ENCODE results near the gene CUTC. TPM values are rescaled to one million over a fixed set of nuclear protein-coding genes. Genes with fewer than 3 reads are reported as not detected.

Gene CUTC
- total RNA-seq, 1 donor = 13.8 TPM

- H3K4me1 ChIP-seq (ENCODE audit: insufficient read depth, low read length) = peaks cover 6% of the 10 kb centered on the region
- H4K20me1 ChIP-seq (ENCODE audit: insufficient read depth, low read length) = no peaks in the 10 kb centered on the region
- no peaks in the 10 kb centered on the region for H3K79me2 ChIP-seq (ENCODE audit: insufficient read depth, low read length)
- no peak overlapping the region for H3K4me3 ChIP-seq (ENCODE audit: insufficient read depth, low read length)
- no peak overlapping the region for H3K27ac ChIP-seq (ENCODE audit: low read depth, low read length)
- no peak for TF ChIP-seq CTCF (IDR thresholded peaks at IDR 0.05; ENCODE audit: extremely low read depth, low read depth, low read length)
- H3K9me3 ChIP-seq (ENCODE audit: low read depth, low read length) = no peaks in the 10 kb centered on the region
- peaks cover 26% of the 10 kb centered on the region for H3K36me3 ChIP-seq (ENCODE audit: insufficient read depth, low read length)
- H3K4me2 ChIP-seq (ENCODE audit: insufficient read depth, low read length) = no peak overlapping the region
- no peaks in the 10 kb centered on the region for H3K27me3 ChIP-seq (ENCODE audit: insufficient read depth, low read length)
- H2AFZ ChIP-seq (ENCODE audit: low read length) = no peak overlapping the region
- DNase-seq (ENCODE audit: insufficient read length, low spot score, missing footprints) = no peak
Observed at GRCh38 chr10:99761365-99761764, 29.3 kb downstream of the CUTC start.

- Histone ChIP-seq H3K79me2 (ENCODE audit: insufficient read depth, low read length) (no peaks in the 10 kb centered on the region), H2AFZ (ENCODE audit: low read length) (no peak overlapping the region), H3K4me3 (ENCODE audit: insufficient read depth, low read length) (no peak overlapping the region), H3K27ac (ENCODE audit: low read depth, low read length) (no peak overlapping the region), H3K4me1 (ENCODE audit: insufficient read depth, low read length) (peaks cover 5% of the 10 kb centered on the region), H3K36me3 (ENCODE audit: insufficient read depth, low read length) (no peaks in the 10 kb centered on the region), H3K27me3 (ENCODE audit: insufficient read depth, low read length) (no peaks in the 10 kb centered on the region), H3K9me3 (ENCODE audit: low read depth, low read length) (no peaks in the 10 kb centered on the region), H3K4me2 (ENCODE audit: insufficient read depth, low read length) (no peak overlapping the region), H4K20me1 (ENCODE audit: insufficient read depth, low read length) (no peaks in the 10 kb centered on the region)
- DNase-seq (ENCODE audit: insufficient read length, low spot score, missing footprints) = no peak
- TF ChIP-seq CTCF (IDR thresholded peaks at IDR 0.05; ENCODE audit: extremely low read depth, low read depth, low read length) = no peak
Observed at GRCh38 chr10:99765672-99766301, 33.8 kb downstream of the CUTC start.

GRCh38 chr10:99766302-99766681 lies 34.3 kb downstream of the CUTC start:
- H2AFZ ChIP-seq (ENCODE audit: low read length) = no peak overlapping the region
- no peaks in the 10 kb centered on the region for H3K9me3 ChIP-seq (ENCODE audit: low read depth, low read length)
- H3K79me2 ChIP-seq (ENCODE audit: insufficient read depth, low read length) = no peaks in the 10 kb centered on the region
- no peak overlapping the region for H3K27ac ChIP-seq (ENCODE audit: low read depth, low read length)
- H3K4me1 ChIP-seq (ENCODE audit: insufficient read depth, low read length) = peaks cover 5% of the 10 kb centered on the region
- TF ChIP-seq CTCF (IDR thresholded peaks at IDR 0.05; ENCODE audit: extremely low read depth, low read depth, low read length) = no peak
- no peak overlapping the region for H3K4me2 ChIP-seq (ENCODE audit: insufficient read depth, low read length)
- H3K27me3 ChIP-seq (ENCODE audit: insufficient read depth, low read length) = no peaks in the 10 kb centered on the region
- no peak for DNase-seq (ENCODE audit: insufficient read length, low spot score, missing footprints)
- H3K36me3 ChIP-seq (ENCODE audit: insufficient read depth, low read length) = no peaks in the 10 kb centered on the region
- no peaks in the 10 kb centered on the region for H4K20me1 ChIP-seq (ENCODE audit: insufficient read depth, low read length)
- no peak overlapping the region for H3K4me3 ChIP-seq (ENCODE audit: insufficient read depth, low read length)

- DNase-seq (ENCODE audit: insufficient read length, low spot score, missing footprints) = no peak
- no peak for TF ChIP-seq CTCF (IDR thresholded peaks at IDR 0.05; ENCODE audit: extremely low read depth, low read depth, low read length)
- Histone ChIP-seq H3K79me2 (ENCODE audit: insufficient read depth, low read length) (no peaks in the 10 kb centered on the region), H3K4me3 (ENCODE audit: insufficient read depth, low read length) (no peak overlapping the region), H4K20me1 (ENCODE audit: insufficient read depth, low read length) (no peaks in the 10 kb centered on the region), H3K36me3 (ENCODE audit: insufficient read depth, low read length) (no peaks in the 10 kb centered on the region), H3K9me3 (ENCODE audit: low read depth, low read length) (no peaks in the 10 kb centered on the region), H3K4me2 (ENCODE audit: insufficient read depth, low read length) (no peak overlapping the region), H3K27ac (ENCODE audit: low read depth, low read length) (no peak overlapping the region), H3K27me3 (ENCODE audit: insufficient read depth, low read length) (no peaks in the 10 kb centered on the region), H3K4me1 (ENCODE audit: insufficient read depth, low read length) (peaks cover 5% of the 10 kb centered on the region), H2AFZ (ENCODE audit: low read length) (no peak overlapping the region)
Observed at GRCh38 chr10:99767901-99768300, 35.9 kb downstream of the CUTC start.
